PC-9 (cell line): ENCODE data around the gene MFAP3.

Source experiments
- CTCF ChIP-seq: fragments of 200-600 bp; sonication (generic); conservative IDR thresholded peaks from 2 replicates; pipeline ENCODE4 v1.6.1; 2017; ENCODE audit warnings: mixed run types, antibody characterized with exemption, mild to moderate bottlenecking, moderate library complexity
- EZH2 ChIP-seq: fragments of 200-600 bp; sonication (generic); IDR thresholded peaks from 2 replicates; pipeline ENCODE4 v1.8.0; 2017; ENCODE audit warnings: antibody characterized with exemption, low read depth

DNA sequence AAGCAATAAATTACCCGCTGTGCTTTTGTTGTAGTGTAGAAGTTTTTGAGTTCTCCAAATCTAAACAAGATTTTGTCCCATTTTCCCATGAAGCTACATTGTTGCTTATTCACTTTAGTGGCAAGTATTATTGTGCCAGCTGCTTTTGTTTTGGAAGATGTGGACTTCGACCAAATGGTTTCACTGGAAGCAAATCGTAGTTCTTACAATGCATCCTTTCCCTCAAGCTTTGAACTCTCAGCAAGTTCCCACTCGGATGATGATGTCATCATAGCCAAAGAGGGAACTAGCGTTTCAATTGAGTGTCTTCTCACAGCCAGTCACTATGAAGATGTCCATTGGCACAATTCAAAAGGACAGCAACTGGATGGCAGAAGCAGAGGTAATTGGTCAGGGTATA, 10.9 kb downstream of the MFAP3 start:
- TF ChIP-seq CTCF (no peak), EZH2 (no peak)
